ENCODE results near the gene NEO1. TPM values are rescaled to one million over a fixed set of nuclear protein-coding genes. Genes with fewer than 3 reads are reported as not detected.

NEO1 gene
- total RNA-seq, 4 donors from 2014 or later = 60.2 to 127 (median 115) TPM

GRCh38 chr15:73240866-73241499 lies 188.7 kb downstream of the NEO1 start:
- TF ChIP-seq CTCF (IDR thresholded peaks at IDR 0.05) = peak; percentile 60 to 88 (median 84)
- no peak for TF ChIP-seq POLR2A (IDR thresholded peaks at IDR 0.05)

DNA sequence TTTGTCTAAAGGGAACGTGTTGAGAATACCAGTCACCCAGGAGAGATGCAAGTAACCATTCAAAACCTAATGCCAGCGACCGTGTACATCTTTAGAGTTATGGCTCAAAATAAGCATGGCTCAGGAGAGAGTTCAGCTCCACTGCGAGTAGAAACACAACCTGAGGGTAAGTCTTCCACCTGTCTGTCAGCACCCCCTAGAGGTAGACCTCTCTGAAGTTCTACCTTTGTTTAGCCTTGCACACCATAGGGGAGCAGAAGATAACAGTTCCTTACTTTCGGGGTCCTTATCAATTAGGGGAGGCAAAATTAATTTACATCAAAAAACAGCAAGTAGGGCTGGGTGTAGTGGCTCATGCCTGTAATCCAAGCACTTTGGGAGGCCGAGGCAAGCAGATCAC lies 192.1 kb downstream of the NEO1 start:
- Histone ChIP-seq H3K9me3 (no peaks in the 10 kb centered on the region), H3K4me3 (no peak overlapping the region), H3K27me3 (no peaks in the 10 kb centered on the region), H3K36me3 (peaks cover 0 to 14% (median 0%) of the 10 kb centered on the region in 3 donors), H3K27ac (no peak overlapping the region), H3K4me1 (no peaks in the 10 kb centered on the region)
- DNase-seq = no peak
- TF ChIP-seq POLR2A (IDR thresholded peaks at IDR 0.05) (no peak), CTCF (IDR thresholded peaks at IDR 0.05) (peak in 4 of 6 experiments; percentile 18 to 49 (median 43))

More at GRCh38 chr15:73240866-73241499, 188.7 kb downstream of the NEO1 start:
- no peak overlapping the region for H3K4me3 ChIP-seq
- no peaks in the 10 kb centered on the region for H3K9me3 ChIP-seq
- H3K36me3 ChIP-seq = peaks cover 0 to 16% (median 0%) of the 10 kb centered on the region in 3 donors
- no peaks in the 10 kb centered on the region for H3K4me1 ChIP-seq
- no peaks in the 10 kb centered on the region for H3K27me3 ChIP-seq
- DNase-seq = peak in 2 of 3 donors; percentile 74 to 88
- no peak overlapping the region for H3K27ac ChIP-seq

DNA sequence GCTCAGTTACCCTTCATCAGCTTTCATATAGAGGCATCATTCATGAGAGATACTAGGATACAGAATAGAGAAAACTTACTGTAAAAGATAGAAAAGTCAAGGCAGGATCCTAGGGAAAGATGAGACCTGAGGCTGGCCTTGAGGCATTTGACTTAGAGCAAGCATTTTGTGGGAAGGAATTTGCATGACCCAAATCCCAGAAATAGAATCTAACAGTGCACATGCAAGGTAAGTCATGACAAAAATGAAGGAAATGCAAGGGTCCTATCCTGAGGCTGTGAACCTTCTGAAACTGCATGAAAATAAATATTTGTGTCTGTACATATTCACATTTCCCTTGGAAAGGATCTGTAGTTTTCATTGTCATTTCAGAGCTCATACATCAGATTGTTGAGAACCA lies 194.2 kb downstream of the NEO1 start:
- no peak for DNase-seq
- TF ChIP-seq POLR2A (IDR thresholded peaks at IDR 0.05) (no peak), CTCF (IDR thresholded peaks at IDR 0.05) (no peak)
- H3K4me1 ChIP-seq = no peaks in the 10 kb centered on the region

DNA sequence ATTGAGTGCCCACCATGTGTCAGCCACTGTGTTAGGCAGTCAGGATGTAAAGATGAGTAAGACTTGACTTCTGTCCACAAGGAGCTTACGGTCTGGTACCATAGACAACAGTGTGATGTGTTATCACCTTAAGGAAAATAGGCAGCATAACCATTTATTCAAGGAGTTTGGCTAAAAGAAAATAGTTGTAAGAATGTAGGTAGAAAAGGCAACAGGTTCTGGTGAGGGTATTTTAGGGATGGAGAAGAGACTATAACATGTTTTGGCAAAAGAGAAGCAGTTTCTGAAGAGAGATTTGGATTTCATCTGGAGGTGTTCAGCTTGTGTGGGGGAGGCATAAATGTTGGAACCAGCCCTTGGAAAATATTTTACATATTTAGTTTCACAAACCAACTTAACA lies 194.6 kb downstream of the NEO1 start:
- no peak overlapping the region for H3K4me3 ChIP-seq
- no peaks in the 10 kb centered on the region for H3K4me1 ChIP-seq
- TF ChIP-seq CTCF (IDR thresholded peaks at IDR 0.05) (no peak), POLR2A (IDR thresholded peaks at IDR 0.05) (no peak)
- peaks cover 0 to 27% (median 0%) of the 10 kb centered on the region in 3 donors for H3K36me3 ChIP-seq
- DNase-seq = no peak
- H3K9me3 ChIP-seq = no peaks in the 10 kb centered on the region
- H3K27me3 ChIP-seq = no peaks in the 10 kb centered on the region
- no peak overlapping the region for H3K27ac ChIP-seq

More for the DNA sequence above, 194.2 kb downstream of the NEO1 start:
- no peaks in the 10 kb centered on the region for H3K27me3 ChIP-seq
- peaks cover 0 to 23% (median 0%) of the 10 kb centered on the region in 3 donors for H3K36me3 ChIP-seq
- no peaks in the 10 kb centered on the region for H3K9me3 ChIP-seq
- H3K27ac ChIP-seq = no peak overlapping the region
- H3K4me3 ChIP-seq = no peak overlapping the region

DNA sequence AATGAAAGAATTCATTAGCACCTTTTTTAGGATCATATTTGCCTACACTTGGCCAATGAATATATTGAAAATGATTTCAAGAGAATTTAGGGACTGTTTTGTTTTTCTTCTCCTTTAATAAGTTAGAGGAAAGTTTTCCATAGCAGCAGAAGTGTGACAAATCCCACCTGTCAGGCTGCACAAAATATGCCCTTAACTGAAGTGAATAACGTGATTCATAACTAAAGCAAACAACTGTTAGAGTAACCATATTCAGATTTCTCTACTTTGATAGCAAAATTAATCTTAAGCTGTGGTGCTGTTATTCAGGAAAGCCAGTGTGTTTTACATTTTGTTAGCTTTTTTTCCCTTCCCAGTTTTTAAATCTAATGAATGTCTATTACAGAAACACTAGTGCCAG lies 195.1 kb downstream of the NEO1 start:
- Histone ChIP-seq H3K36me3 (peaks cover 0 to 31% (median 0%) of the 10 kb centered on the region in 3 donors), H3K27ac (no peak overlapping the region)
- no peak for DNase-seq

More for the DNA sequence above, 195.1 kb downstream of the NEO1 start:
- no peaks in the 10 kb centered on the region for H3K4me1 ChIP-seq
- TF ChIP-seq POLR2A (IDR thresholded peaks at IDR 0.05) (no peak), CTCF (IDR thresholded peaks at IDR 0.05) (no peak)
- no peak overlapping the region for H3K4me3 ChIP-seq
- no peaks in the 10 kb centered on the region for H3K27me3 ChIP-seq
- H3K9me3 ChIP-seq = no peaks in the 10 kb centered on the region
